MM.1S (cell line): ENCODE results near the gene SIGLEC14.

Source experiments
- DNase-seq: peaks from one replicate; pipeline ENCODE4 v3.0.0-alpha.2; 2015
- H2AFZ ChIP-seq: fragments of 300-600 bp; sonication (generic); 2 replicates; pipeline ENCODE4 v1.6.0; 2016; ENCODE audit warnings: antibody characterized with exemption, low read length
- H3F3A ChIP-seq: fragments of 300-600 bp; sonication (generic); 2 replicates; pipeline ENCODE4 v1.6.1; 2016; ENCODE audit warnings: mild to moderate bottlenecking, antibody characterized with exemption, low read length, moderate library complexity, mixed read lengths; ENCODE audit not compliant: insufficient read depth
- H3K27ac ChIP-seq: fragments of 300-600 bp; sonication (generic); 2 replicates; pipeline ENCODE4 v1.5.1; 2016; ENCODE audit warnings: mild to moderate bottlenecking, low read length
- H3K27me3 ChIP-seq: fragments of 300-600 bp; sonication (generic); replicated peaks from 2 replicates; pipeline ENCODE4 v1.6.0; 2016; ENCODE audit warnings: low read length; ENCODE audit not compliant: insufficient read depth
- H3K36me3 ChIP-seq: fragments of 300-600 bp; sonication (generic); replicated peaks from 2 replicates; pipeline ENCODE4 v1.6.1; 2016; ENCODE audit warnings: mild to moderate bottlenecking, low read length, mixed read lengths; ENCODE audit not compliant: insufficient read depth
- H3K4me1 ChIP-seq: fragments of 300-600 bp; sonication (generic); 2 replicates; pipeline ENCODE4 v1.6.1; 2016; ENCODE audit warnings: low read length, mixed read lengths
- H3K4me2 ChIP-seq: fragments of 300-600 bp; sonication (generic); 2 replicates; pipeline ENCODE4 v1.6.0; 2016; ENCODE audit warnings: low read depth, low read length
- H3K4me3 ChIP-seq: fragments of 300-600 bp; sonication (generic); 2 replicates; pipeline ENCODE4 v1.5.1; 2016; ENCODE audit warnings: low read length, mixed read lengths
- H3K79me2 ChIP-seq: fragments of 300-600 bp; sonication (generic); 2 replicates; pipeline ENCODE4 v1.6.1; 2016; ENCODE audit warnings: mixed run types, low read length, mixed read lengths
- H3K9ac ChIP-seq: fragments of 300-600 bp; sonication (generic); 2 replicates; pipeline ENCODE4 v1.6.1; 2016; ENCODE audit warnings: low read length, mixed read lengths
- H3K9me2 ChIP-seq: fragments of 300-600 bp; sonication (generic); replicated peaks from 2 replicates; pipeline ENCODE4 v1.6.1; 2016; ENCODE audit warnings: mild to moderate bottlenecking, low read length, mixed read lengths; ENCODE audit not compliant: insufficient read depth
- H3K9me3 ChIP-seq: fragments of 300-600 bp; sonication (generic); replicated peaks from 2 replicates; pipeline ENCODE4 v1.6.1; 2016; ENCODE audit warnings: mild to moderate bottlenecking, low read length, mixed read lengths; ENCODE audit not compliant: insufficient read depth
- H4K20me1 ChIP-seq: fragments of 300-600 bp; sonication (generic); 2 replicates; pipeline ENCODE4 v1.6.1; 2016; ENCODE audit warnings: mild to moderate bottlenecking, low read length, moderate library complexity, mixed read lengths; ENCODE audit not compliant: insufficient read depth
- CTCF ChIP-seq: fragments of 300-600 bp; sonication (generic); IDR thresholded peaks from 2 replicates; pipeline ENCODE4 v1.5.1; 2016; ENCODE audit warnings: antibody characterized with exemption, low read length, mixed read lengths
- EZH2 ChIP-seq: fragments of 300-600 bp; sonication (generic); optimal IDR thresholded peaks from 2 replicates; pipeline ENCODE3; 2017; ENCODE audit warnings: low read depth, mild to moderate bottlenecking, antibody characterized with exemption, low read length, mixed read lengths
- EZH2phosphoT487 ChIP-seq: fragments of 300-600 bp; sonication (generic); IDR thresholded peaks from 2 replicates; pipeline ENCODE4 v1.6.1; 2018; ENCODE audit warnings: antibody characterized with exemption, low read length

SIGLEC14 gene

GRCh38 chr19:51664131-51664530 is 17.5 kb upstream of the SIGLEC14 start:
- no peak overlapping the region for H3K4me2 ChIP-seq
- H2AFZ ChIP-seq: no peak overlapping the region
- no peaks in the 10 kb centered on the region for H4K20me1 ChIP-seq
- TF ChIP-seq EZH2phosphoT487 (no peak), EZH2 (no peak), CTCF (no peak)
- H3K4me1 ChIP-seq: no peaks in the 10 kb centered on the region
- DNase-seq: no peak
- no peaks in the 10 kb centered on the region for H3F3A ChIP-seq
- H3K27me3 ChIP-seq: no peaks in the 10 kb centered on the region
- no peaks in the 10 kb centered on the region for H3K79me2 ChIP-seq
- H3K9me3 ChIP-seq: no peaks in the 10 kb centered on the region
- H3K9me2 ChIP-seq: no peaks in the 10 kb centered on the region
- H3K36me3 ChIP-seq: no peaks in the 10 kb centered on the region
- no peak overlapping the region for H3K4me3 ChIP-seq
- H3K9ac ChIP-seq: no peak overlapping the region
- no peak overlapping the region for H3K27ac ChIP-seq

- Histone ChIP-seq H3K9me2 (no peaks in the 10 kb centered on the region), H4K20me1 (no peaks in the 10 kb centered on the region), H3K36me3 (no peaks in the 10 kb centered on the region), H3K4me3 (no peak overlapping the region), H3K27ac (no peak overlapping the region), H3K79me2 (no peaks in the 10 kb centered on the region), H3K4me1 (no peaks in the 10 kb centered on the region), H3K27me3 (no peaks in the 10 kb centered on the region), H3F3A (no peaks in the 10 kb centered on the region), H2AFZ (no peak overlapping the region), H3K9ac (no peak overlapping the region), H3K4me2 (no peak overlapping the region), H3K9me3 (no peaks in the 10 kb centered on the region)
- TF ChIP-seq EZH2 (no peak), CTCF (no peak)
- no peak for DNase-seq
Measured at GRCh38 chr19:51663650-51664049, 17.0 kb upstream of the SIGLEC14 start.

- Histone ChIP-seq H3K9ac (no peak overlapping the region), H3K27ac (no peak overlapping the region), H3K4me1 (no peaks in the 10 kb centered on the region), H3K4me2 (no peak overlapping the region), H3K9me3 (no peaks in the 10 kb centered on the region), H3K27me3 (no peaks in the 10 kb centered on the region), H2AFZ (no peak overlapping the region), H3K4me3 (no peak overlapping the region), H3F3A (no peaks in the 10 kb centered on the region), H3K36me3 (no peaks in the 10 kb centered on the region), H4K20me1 (no peaks in the 10 kb centered on the region), H3K79me2 (no peaks in the 10 kb centered on the region), H3K9me2 (no peaks in the 10 kb centered on the region)
- peak; percentile 26 for DNase-seq
- TF ChIP-seq EZH2phosphoT487 (no peak), EZH2 (no peak), CTCF (peak; percentile 28)
Measured at GRCh38 chr19:51660975-51661600, 14.5 kb upstream of the SIGLEC14 start.
